K562 (cell line): ENCODE data around the gene RERE. TPM values are rescaled to one million over a fixed set of nuclear protein-coding genes. Genes with fewer than 3 reads are reported as not detected.

ENCODE experiments used
- AFF1 ChIP-seq, 2 experiments: fragments of 450-650 bp; IDR thresholded peaks; 2 replicates each; pipeline ENCODE4 v1.6.1; 2018; ENCODE audit warnings: mild to moderate bottlenecking in 2 of 2, low read depth in 1 of 2; ENCODE audit not compliant: partially characterized antibody in 2 of 2
- FOSL1 ChIP-seq: fragments of 200-800 bp; sonication (Bioruptor generic); conservative IDR thresholded peaks from 2 replicates; pipeline ENCODE4 v1.6.1; 2016; ENCODE audit warnings: missing genetic modification characterization, missing compliant biosample characterization
- HEY1 ChIP-seq: fragments of 250-450 bp; sonication (Bioruptor Pico); IDR thresholded peaks from 2 replicates; pipeline ENCODE4 v1.5.0; 2020; ENCODE audit warnings: mild to moderate bottlenecking, moderate library complexity, borderline replicate concordance
- KLF16 ChIP-seq: IDR thresholded peaks from 2 replicates; pipeline ENCODE4 v1.6.1; 2016; ENCODE audit warnings: antibody characterized with exemption
- MLLT1 ChIP-seq, 2 experiments: fragments of 450-650 bp; IDR thresholded peaks; 2 replicates each; pipeline ENCODE4 v1.6.1; 2016
- PHTF2 ChIP-seq: fragments of 250-450 bp; sonication (Bioruptor Pico); IDR thresholded peaks from 2 replicates; pipeline ENCODE4 v1.5.0; 2021; ENCODE audit warnings: mild to moderate bottlenecking
- RAD21 ChIP-seq, 2 experiments: fragments of 250-450 bp in 1 of 2; fragments of 450-650 bp in 1 of 2; sonication (Bioruptor Pico) in 1 of 2; formaldehyde crosslinking in 1 of 2; IDR thresholded peaks in 1 of 2; conservative IDR thresholded peaks in 1 of 2; 2 replicates each; pipeline versions ENCODE4 v1.4.0 to v1.8.0; 2020 to 2022; ENCODE audit warnings: mild to moderate bottlenecking in 2 of 2, moderate library complexity in 1 of 2
- RCOR1 ChIP-seq, 2 experiments: IDR thresholded peaks; 2 replicates each; pipeline ENCODE4 v1.6.1; 2012; ENCODE audit warnings: low read depth in 2 of 2, low read length in 2 of 2, borderline replicate concordance in 1 of 2, improper control_type of control experiment in 1 of 2
- SOX6 ChIP-seq: fragments of 450-650 bp; IDR thresholded peaks from 2 replicates; pipeline ENCODE4 v1.6.1; 2014; ENCODE audit warnings: mild to moderate bottlenecking
- SP1 ChIP-seq: sonication (generic); formaldehyde crosslinking; IDR thresholded peaks from 2 replicates; pipeline ENCODE4 v1.8.1; 2022; ENCODE audit warnings: mild to moderate bottlenecking, missing genetic modification reagents
- ZNF3 ChIP-seq: fragments of 250-450 bp; sonication (Bioruptor Pico); IDR thresholded peaks from 2 replicates; pipeline ENCODE4 v1.5.0; 2021; ENCODE audit warnings: mild to moderate bottlenecking, moderate library complexity
- ZNF780A ChIP-seq: fragments of 250-450 bp; sonication (Bioruptor Pico); IDR thresholded peaks from 2 replicates; pipeline ENCODE4 v1.5.0; 2021; ENCODE audit warnings: mild to moderate bottlenecking
- polyA plus RNA-seq, 8 experiments: library from polyadenylated mRNA; depleted of rRNA in 4 of 8; stranded (reverse) in 5 of 8; unstranded in 3 of 8; fragments of >200 nt; fragmentation: Nextera tagmentation in 2 of 8; fragmentation: Illumina TruSeq in 1 of 8; extraction: Ambion mirVana in 2 of 8; extraction: Trizol in 1 of 8; gene quantifications; 2 replicates each; pipeline versions ENCODE4 v1.2.1 to v1.2.3, GENCODE V29; 2011 to 2014; ENCODE audit warnings: inconsistent platforms in 1 of 8, missing spikeins in 1 of 8
- total RNA-seq, 7 experiments: library from RNA; depleted of rRNA in 6 of 7; stranded (reverse); fragments of >200 nt in 6 of 7; fragmentation: Illumina TruSeq in 2 of 7; extraction: Trizol in 2 of 7; gene quantifications; 2 replicates each; pipeline versions ENCODE4 v1.2.1 to v1.2.3, GENCODE V29; 2011 to 2021; ENCODE audit warnings: low replicate concordance in 1 of 7
- TF ChIP-seq, protein P1 (sequence below), 2 experiments: fragments of 450-650 bp; formaldehyde crosslinking in 1 of 2; IDR thresholded peaks; 2 replicates each; pipeline versions ENCODE4 v1.4.0 to v1.6.1; 2014 to 2020; ENCODE audit warnings: mild to moderate bottlenecking in 2 of 2, borderline replicate concordance in 1 of 2, low read depth in 1 of 2

The RERE gene
- total and polyA plus RNA-seq, 9 of the 15 experiments (the other 6 are each of a cell fraction or from before 2014, with no cell fraction given): 3.0 to 51.5 (median 13.4) TPM

GRCh38 chr1:8671306-8671917, 146.0 kb downstream of the RERE start (continued):
- TF ChIP-seq, protein P1, sequence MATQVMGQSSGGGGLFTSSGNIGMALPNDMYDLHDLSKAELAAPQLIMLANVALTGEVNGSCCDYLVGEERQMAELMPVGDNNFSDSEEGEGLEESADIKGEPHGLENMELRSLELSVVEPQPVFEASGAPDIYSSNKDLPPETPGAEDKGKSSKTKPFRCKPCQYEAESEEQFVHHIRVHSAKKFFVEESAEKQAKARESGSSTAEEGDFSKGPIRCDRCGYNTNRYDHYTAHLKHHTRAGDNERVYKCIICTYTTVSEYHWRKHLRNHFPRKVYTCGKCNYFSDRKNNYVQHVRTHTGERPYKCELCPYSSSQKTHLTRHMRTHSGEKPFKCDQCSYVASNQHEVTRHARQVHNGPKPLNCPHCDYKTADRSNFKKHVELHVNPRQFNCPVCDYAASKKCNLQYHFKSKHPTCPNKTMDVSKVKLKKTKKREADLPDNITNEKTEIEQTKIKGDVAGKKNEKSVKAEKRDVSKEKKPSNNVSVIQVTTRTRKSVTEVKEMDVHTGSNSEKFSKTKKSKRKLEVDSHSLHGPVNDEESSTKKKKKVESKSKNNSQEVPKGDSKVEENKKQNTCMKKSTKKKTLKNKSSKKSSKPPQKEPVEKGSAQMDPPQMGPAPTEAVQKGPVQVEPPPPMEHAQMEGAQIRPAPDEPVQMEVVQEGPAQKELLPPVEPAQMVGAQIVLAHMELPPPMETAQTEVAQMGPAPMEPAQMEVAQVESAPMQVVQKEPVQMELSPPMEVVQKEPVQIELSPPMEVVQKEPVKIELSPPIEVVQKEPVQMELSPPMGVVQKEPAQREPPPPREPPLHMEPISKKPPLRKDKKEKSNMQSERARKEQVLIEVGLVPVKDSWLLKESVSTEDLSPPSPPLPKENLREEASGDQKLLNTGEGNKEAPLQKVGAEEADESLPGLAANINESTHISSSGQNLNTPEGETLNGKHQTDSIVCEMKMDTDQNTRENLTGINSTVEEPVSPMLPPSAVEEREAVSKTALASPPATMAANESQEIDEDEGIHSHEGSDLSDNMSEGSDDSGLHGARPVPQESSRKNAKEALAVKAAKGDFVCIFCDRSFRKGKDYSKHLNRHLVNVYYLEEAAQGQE (IDR thresholded peaks at IDR 0.05; ENCODE audit: borderline replicate concordance): peak; percentile 83; the same call in 1 of the 2 replicates
- TF ChIP-seq, protein P1 (CRISPR knock-in tag; IDR thresholded peaks at IDR 0.05; ENCODE audit: low read depth): no peak
- TF ChIP-seq ZNF780A: no peak
- 0 out of 2 replicates have a peak, but pooled peaks have one; percentile 15 for TF ChIP-seq SOX6
- TF ChIP-seq PHTF2: no peak
- 0 out of 2 replicates have a peak, but pooled peaks have one; percentile 32 for TF ChIP-seq HEY1 (CRISPR knock-in tag)
- TF ChIP-seq AFF1 (IDR thresholded peaks at IDR 0.05; ENCODE audit: low read depth in 1 of 2, partially characterized antibody in 2 of 2): peak in 1 of 2 experiments; percentile 52
- TF ChIP-seq KLF16: peak; percentile 46; the same call in 1 of the 2 replicates
- TF ChIP-seq FOSL1 (tag): 0 out of 2 replicates have a peak, but pooled peaks have one; percentile 24
- TF ChIP-seq ZNF3 (CRISPR knock-in tag): no peak
- TF ChIP-seq SP1: 0 out of 2 replicates have a peak, but pooled peaks have one; percentile 8
- peak; percentile 81 to 95 for TF ChIP-seq RAD21 (CRISPR knock-in tag; conservative IDR thresholded peaks at IDR 0.05 in 1 of 2, IDR thresholded peaks at IDR 0.05 in 1 of 2)
- TF ChIP-seq MLLT1 (IDR thresholded peaks at IDR 0.05): 0 out of 4 replicates have a peak, but pooled peaks of 1 of the 2 experiments have one; percentile 7
- TF ChIP-seq RCOR1 (IDR thresholded peaks at IDR 0.05; ENCODE audit: borderline replicate concordance in 1 of 2, low read depth in 2 of 2, low read length in 2 of 2): peak in 1 of 2 experiments; percentile 14; a peak in 1 of 4 replicates
